Measurements from ENCODE around the gene HCN1.

HCN1 gene

DNA sequence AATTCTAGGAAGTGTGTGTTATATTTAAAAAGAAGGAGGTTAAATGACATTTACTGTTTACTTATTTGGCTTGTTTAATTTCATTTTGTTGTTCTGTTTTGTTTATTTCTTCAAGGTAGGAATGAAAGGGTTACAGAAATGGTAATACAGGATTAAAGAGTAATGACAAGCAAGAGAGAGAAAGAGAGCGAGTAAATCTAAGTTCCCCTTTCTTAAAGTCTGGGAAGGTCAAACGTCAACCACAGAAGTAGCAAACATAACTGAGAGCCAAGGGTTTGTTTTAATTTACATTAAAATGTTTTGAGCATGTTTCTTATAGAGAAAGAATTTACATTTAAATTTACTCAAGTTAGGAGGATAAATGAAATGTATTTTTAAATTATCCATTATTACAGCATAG lies 18.7 kb downstream of the HCN1 start:
- H3K27ac ChIP-seq: no peak overlapping the region
- TF ChIP-seq, protein P1, sequence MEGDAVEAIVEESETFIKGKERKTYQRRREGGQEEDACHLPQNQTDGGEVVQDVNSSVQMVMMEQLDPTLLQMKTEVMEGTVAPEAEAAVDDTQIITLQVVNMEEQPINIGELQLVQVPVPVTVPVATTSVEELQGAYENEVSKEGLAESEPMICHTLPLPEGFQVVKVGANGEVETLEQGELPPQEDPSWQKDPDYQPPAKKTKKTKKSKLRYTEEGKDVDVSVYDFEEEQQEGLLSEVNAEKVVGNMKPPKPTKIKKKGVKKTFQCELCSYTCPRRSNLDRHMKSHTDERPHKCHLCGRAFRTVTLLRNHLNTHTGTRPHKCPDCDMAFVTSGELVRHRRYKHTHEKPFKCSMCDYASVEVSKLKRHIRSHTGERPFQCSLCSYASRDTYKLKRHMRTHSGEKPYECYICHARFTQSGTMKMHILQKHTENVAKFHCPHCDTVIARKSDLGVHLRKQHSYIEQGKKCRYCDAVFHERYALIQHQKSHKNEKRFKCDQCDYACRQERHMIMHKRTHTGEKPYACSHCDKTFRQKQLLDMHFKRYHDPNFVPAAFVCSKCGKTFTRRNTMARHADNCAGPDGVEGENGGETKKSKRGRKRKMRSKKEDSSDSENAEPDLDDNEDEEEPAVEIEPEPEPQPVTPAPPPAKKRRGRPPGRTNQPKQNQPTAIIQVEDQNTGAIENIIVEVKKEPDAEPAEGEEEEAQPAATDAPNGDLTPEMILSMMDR (conservative IDR thresholded peaks at IDR 0.05): no peak

DNA sequence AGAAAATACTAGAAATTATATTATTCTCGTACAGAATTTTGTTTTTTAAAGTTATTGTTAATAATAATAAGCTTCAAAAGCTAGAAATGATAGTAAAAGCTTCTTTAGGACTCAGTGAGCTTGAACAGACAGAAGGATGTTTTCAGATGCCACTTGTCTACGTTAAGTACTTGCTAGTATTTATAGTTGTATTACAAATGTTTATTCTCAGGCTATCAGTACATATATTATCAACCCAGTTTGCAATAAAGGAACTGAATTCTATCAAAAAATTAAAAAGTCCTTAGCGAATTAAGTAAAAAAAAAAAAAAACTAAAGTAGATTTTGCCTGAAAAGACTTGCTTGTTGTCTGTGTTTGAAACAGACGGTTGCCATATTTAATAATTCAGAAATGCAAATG lies 23.9 kb downstream of the HCN1 start:
- H3K27ac ChIP-seq: no peak overlapping the region
- TF ChIP-seq, protein P1 (conservative IDR thresholded peaks at IDR 0.05): no peak

DNA sequence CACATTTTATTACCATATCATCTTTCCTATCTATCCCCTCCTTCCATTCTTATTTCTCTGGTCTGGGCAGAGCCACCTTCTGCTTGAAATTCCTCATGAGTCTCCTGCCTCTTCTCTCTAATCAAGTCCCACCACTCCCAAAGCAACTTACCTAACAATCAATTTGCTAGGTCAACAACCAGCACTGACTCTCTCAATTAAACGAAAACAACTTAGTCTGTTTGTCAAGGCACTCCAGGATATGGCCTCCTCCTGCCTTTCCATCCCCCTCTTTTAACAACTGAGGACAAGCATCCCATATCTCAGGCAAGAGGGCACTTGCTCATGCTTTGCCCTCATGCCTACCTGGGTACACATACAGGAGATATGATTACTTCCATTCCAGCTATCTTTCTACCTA lies 47.4 kb downstream of the HCN1 start:
- TF ChIP-seq, protein P1 (conservative IDR thresholded peaks at IDR 0.05): no peak

DNA sequence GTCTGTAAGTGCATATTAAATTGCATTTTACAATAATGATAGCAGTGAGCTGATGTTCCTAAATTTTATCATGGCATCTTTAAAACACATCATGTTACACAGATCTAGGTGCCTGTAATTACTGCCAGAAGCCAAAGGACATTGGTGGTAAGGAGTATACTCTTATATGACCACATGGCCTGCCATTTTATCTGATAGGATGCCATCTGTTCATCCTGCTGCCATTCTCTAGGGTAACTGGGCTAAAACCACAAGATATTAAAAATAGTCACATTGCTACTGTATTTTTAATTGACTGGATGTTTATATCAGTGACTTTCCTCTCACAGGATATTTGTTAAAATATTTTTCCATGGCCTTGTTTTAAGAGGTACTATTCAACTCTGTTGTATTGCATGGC lies 53.1 kb downstream of the HCN1 start:
- TF ChIP-seq, protein P1 (conservative IDR thresholded peaks at IDR 0.05): no peak
- H3K27ac ChIP-seq: no peak overlapping the region

More for the DNA sequence above, 47.4 kb downstream of the HCN1 start:
- no peak overlapping the region for H3K27ac ChIP-seq

DNA sequence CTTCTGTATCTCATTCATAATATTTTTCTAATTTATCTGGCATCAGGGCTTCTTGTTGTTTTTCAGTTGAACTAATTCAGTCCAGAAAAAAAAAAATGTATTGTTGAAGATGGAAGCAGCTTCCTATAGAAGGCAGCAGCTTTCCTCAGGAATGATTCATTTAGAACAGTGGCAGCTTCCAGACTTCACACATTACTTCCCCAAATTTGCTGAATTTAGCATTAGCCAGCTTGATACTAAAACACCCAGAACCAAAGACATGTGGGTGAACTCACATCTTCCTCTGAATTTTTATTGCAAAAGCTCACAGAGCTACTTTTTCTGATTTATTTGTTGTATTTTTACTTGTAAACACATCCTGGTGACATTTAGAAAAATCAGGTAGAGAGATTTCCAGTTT lies 53.8 kb downstream of the HCN1 start:
- TF ChIP-seq, protein P1 (conservative IDR thresholded peaks at IDR 0.05): no peak
- no peak overlapping the region for H3K27ac ChIP-seq

DNA sequence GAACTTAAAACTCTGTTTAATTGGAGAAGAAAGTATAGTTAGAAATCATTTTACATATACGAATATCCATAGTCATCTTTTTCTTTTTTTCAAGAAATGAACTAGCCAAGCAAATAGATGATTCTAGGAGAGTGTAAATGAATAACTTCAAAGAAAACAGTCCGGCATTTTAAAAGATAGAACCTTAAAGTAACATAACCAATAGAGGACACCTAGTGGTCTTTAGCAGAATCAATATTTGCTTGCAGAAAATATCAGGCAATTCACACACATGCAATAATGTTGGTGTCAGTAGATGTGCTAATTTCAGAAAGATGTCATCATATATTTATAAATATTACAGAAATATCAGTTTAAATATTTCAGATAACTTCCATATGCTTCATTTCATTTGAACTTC lies 57.1 kb downstream of the HCN1 start:
- TF ChIP-seq, protein P1 (conservative IDR thresholded peaks at IDR 0.05): peak; percentile 75

DNA sequence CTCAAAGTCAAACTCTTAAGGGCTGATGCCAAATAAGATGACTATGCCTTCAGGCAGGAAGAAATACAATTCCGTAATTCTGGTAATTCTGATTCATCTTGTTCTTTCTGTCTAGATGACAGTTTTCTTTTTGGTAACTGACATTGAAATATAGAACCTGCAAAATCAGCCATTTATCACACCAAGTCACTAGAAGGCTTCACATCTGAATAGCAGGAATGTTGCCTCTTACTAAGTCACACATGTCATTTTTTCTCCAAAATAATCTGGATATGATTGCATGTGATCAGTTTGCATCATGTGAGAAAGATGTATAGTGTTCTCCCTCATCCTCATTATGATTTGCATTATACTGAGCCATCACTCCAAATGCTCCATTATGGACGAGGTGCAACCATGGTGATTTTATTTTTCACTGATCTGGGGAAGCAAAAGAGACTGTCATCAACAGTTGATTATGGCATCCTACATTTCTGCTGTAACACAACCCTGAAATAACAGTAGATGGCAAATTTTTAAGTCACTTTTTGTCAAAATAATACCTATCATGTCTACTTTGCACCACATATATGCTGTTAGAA lies 69.0 kb downstream of the HCN1 start:
- TF ChIP-seq, protein P1 (conservative IDR thresholded peaks at IDR 0.05): no peak
- no peak overlapping the region for H3K27ac ChIP-seq

More for the DNA sequence above, 57.1 kb downstream of the HCN1 start:
- H3K27ac ChIP-seq: no peak overlapping the region
